ENCODE results near the gene ZMPSTE24. TPM values are rescaled to one million over a fixed set of nuclear protein-coding genes. Genes with fewer than 3 reads are reported as not detected.

The ZMPSTE24 gene
- total RNA-seq, 1 experiment from 2014 or later, result 31.3 TPM

- H3K9me3 Mint-ChIP-seq (ENCODE audit: unreplicated experiment), result no peaks in the 10 kb centered on the region
- no peak overlapping the region for H3K27ac Mint-ChIP-seq (ENCODE audit: low read depth, unreplicated experiment)
- no peak for DNase-seq (ENCODE audit: unreplicated experiment)
- intact Hi-C loops (cut with micrococcal nuclease), result no loop called here
- no peak overlapping the region for H3K4me3 Mint-ChIP-seq (ENCODE audit: unreplicated experiment)
- peaks cover 7% of the 10 kb centered on the region for H3K36me3 Mint-ChIP-seq (ENCODE audit: insufficient read depth, unreplicated experiment)
- BruUV-seq (replicated peaks), result no TSS peak
- TF ChIP-seq CTCF (IDR thresholded peaks at IDR 0.05; ENCODE audit: unreplicated experiment), result no peak
- no peaks in the 10 kb centered on the region for H3K27me3 Mint-ChIP-seq (ENCODE audit: insufficient read depth, unreplicated experiment)
- ChIA-PET POLR2A (interaction anchor here (1.0 kb wide), 1 partner anchor 19 kb away, joined by 3 read pairs; no protein-coding TSS in a partner anchor), CTCF (interaction anchor here (0.6 kb wide), 1 partner anchor 268 kb away, joined by 3 read pairs; no protein-coding TSS in a partner anchor)
- no peaks in the 10 kb centered on the region for H3K4me1 Mint-ChIP-seq (ENCODE audit: insufficient read depth, unreplicated experiment)
Observed at GRCh38 chr1:40300249-40300567, 42.2 kb downstream of the ZMPSTE24 start.

- Mint-ChIP-seq H3K27me3 (ENCODE audit: insufficient read depth, unreplicated experiment) (no peaks in the 10 kb centered on the region), H3K9me3 (ENCODE audit: unreplicated experiment) (no peaks in the 10 kb centered on the region), H3K4me3 (ENCODE audit: unreplicated experiment) (no peak overlapping the region), H3K4me1 (ENCODE audit: insufficient read depth, unreplicated experiment) (no peaks in the 10 kb centered on the region), H3K36me3 (ENCODE audit: insufficient read depth, unreplicated experiment) (peaks cover 2% of the 10 kb centered on the region), H3K27ac (ENCODE audit: low read depth, unreplicated experiment) (no peak overlapping the region)
- intact Hi-C loops (cut with micrococcal nuclease), result no loop called here
- no peak for TF ChIP-seq CTCF (IDR thresholded peaks at IDR 0.05; ENCODE audit: unreplicated experiment)
- ChIA-PET POLR2A (no interaction called here), CTCF (interaction anchor here (0.6 kb wide), 1 partner anchor 269 kb away, joined by 3 read pairs; no protein-coding TSS in a partner anchor)
- BruUV-seq (replicated peaks), result no TSS peak
- no peak for DNase-seq (ENCODE audit: unreplicated experiment)
Observed at GRCh38 chr1:40300651-40301050, 42.6 kb downstream of the ZMPSTE24 start.

GRCh38 chr1:40301066-40301465 lies 43.0 kb downstream of the ZMPSTE24 start:
- Mint-ChIP-seq H3K36me3 (ENCODE audit: insufficient read depth, unreplicated experiment) (no peaks in the 10 kb centered on the region), H3K4me3 (ENCODE audit: unreplicated experiment) (no peak overlapping the region), H3K27ac (ENCODE audit: low read depth, unreplicated experiment) (no peak overlapping the region), H3K27me3 (ENCODE audit: insufficient read depth, unreplicated experiment) (no peaks in the 10 kb centered on the region), H3K4me1 (ENCODE audit: insufficient read depth, unreplicated experiment) (no peaks in the 10 kb centered on the region), H3K9me3 (ENCODE audit: unreplicated experiment) (no peaks in the 10 kb centered on the region)
- no peak for TF ChIP-seq CTCF (IDR thresholded peaks at IDR 0.05; ENCODE audit: unreplicated experiment)
- BruUV-seq (replicated peaks), result no TSS peak
- CTCF ChIA-PET, result no interaction called here
- no peak for DNase-seq (ENCODE audit: unreplicated experiment)
- POLR2A ChIA-PET, result no interaction called here
- intact Hi-C loops (cut with micrococcal nuclease), result no loop called here

- DNase-seq (ENCODE audit: unreplicated experiment), result no peak
- Mint-ChIP-seq H3K4me1 (ENCODE audit: insufficient read depth, unreplicated experiment) (no peaks in the 10 kb centered on the region), H3K27ac (ENCODE audit: low read depth, unreplicated experiment) (no peak overlapping the region), H3K36me3 (ENCODE audit: insufficient read depth, unreplicated experiment) (no peaks in the 10 kb centered on the region), H3K27me3 (ENCODE audit: insufficient read depth, unreplicated experiment) (no peaks in the 10 kb centered on the region), H3K9me3 (ENCODE audit: unreplicated experiment) (no peaks in the 10 kb centered on the region), H3K4me3 (ENCODE audit: unreplicated experiment) (no peak overlapping the region)
- intact Hi-C loops (cut with micrococcal nuclease), result no loop called here
- POLR2A ChIA-PET, result no interaction called here
- CTCF ChIA-PET, result no interaction called here
- no TSS peak for BruUV-seq (replicated peaks)
- no peak for TF ChIP-seq CTCF (IDR thresholded peaks at IDR 0.05; ENCODE audit: unreplicated experiment)
Observed at GRCh38 chr1:40301541-40302299, 43.7 kb downstream of the ZMPSTE24 start.
